ENCODE measurements around the gene NID1.

DNA sequence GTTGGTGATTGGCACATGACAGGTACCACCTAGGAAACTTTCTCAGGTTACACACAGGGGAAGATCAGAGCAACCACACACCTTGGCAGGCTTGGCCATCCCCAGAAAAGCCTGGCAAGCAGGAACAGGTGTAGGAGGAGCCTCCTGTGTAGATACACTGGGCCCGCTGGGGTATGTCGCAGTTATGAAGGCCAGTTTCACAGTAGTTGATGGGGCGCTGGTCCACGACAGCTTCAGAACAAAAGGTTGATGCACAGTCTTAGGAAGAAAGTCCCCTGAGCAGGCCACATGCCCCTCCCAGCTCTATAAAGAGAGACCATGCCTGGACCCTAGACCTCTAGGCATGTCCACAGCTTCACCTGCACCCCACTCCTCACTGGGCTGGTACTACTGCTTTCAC, 51.6 kb downstream of the NID1 start:
- TF ChIP-seq, protein P1, sequence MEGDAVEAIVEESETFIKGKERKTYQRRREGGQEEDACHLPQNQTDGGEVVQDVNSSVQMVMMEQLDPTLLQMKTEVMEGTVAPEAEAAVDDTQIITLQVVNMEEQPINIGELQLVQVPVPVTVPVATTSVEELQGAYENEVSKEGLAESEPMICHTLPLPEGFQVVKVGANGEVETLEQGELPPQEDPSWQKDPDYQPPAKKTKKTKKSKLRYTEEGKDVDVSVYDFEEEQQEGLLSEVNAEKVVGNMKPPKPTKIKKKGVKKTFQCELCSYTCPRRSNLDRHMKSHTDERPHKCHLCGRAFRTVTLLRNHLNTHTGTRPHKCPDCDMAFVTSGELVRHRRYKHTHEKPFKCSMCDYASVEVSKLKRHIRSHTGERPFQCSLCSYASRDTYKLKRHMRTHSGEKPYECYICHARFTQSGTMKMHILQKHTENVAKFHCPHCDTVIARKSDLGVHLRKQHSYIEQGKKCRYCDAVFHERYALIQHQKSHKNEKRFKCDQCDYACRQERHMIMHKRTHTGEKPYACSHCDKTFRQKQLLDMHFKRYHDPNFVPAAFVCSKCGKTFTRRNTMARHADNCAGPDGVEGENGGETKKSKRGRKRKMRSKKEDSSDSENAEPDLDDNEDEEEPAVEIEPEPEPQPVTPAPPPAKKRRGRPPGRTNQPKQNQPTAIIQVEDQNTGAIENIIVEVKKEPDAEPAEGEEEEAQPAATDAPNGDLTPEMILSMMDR (IDR thresholded peaks at IDR 0.05; ENCODE audit: insufficient read depth, low read length) = no peak
- TF ChIP-seq POLR2AphosphoS5 (IDR thresholded peaks at IDR 0.05; ENCODE audit: low read depth) (no peak), SPI1 (IDR thresholded peaks at IDR 0.05; ENCODE audit: borderline replicate concordance, low read depth) (no peak), GABPA (IDR thresholded peaks at IDR 0.05; ENCODE audit: low read depth) (no peak)

Measured in HL-60 (cell line).